Endodermal cell (in vitro differentiated cells): Measurements from ENCODE around the gene PDCL2. TPM values are rescaled to one million over a fixed set of nuclear protein-coding genes. Genes with fewer than 3 reads are reported as not detected.

Source experiments
- DNase-seq: peaks from one replicate; pipeline ENCODE4 v3.0.0-alpha.2; 2017
- H3K27ac ChIP-seq: 2 replicates; pipeline ENCODE4 v1.5.1; 2013; ENCODE audit warnings: mild to moderate bottlenecking, low read depth, low read length, moderate library complexity
- H3K27me3 ChIP-seq: 2 replicates; pipeline ENCODE4 v1.6.1; 2013; ENCODE audit warnings: mild to moderate bottlenecking, low read length, moderate library complexity; ENCODE audit not compliant: insufficient read depth, control insufficient read depth, poor library complexity, severe bottlenecking
- H3K36me3 ChIP-seq: 2 replicates; pipeline ENCODE4 v1.7.0; 2013; ENCODE audit warnings: mild to moderate bottlenecking, low read length, moderate library complexity; ENCODE audit not compliant: control insufficient read depth, insufficient read depth
- H3K4me1 ChIP-seq: one replicate; pipeline ENCODE4 v1.7.0; 2013; ENCODE audit warnings: low read length; ENCODE audit not compliant: control insufficient read depth, insufficient read depth
- H3K4me3 ChIP-seq: 2 replicates; pipeline ENCODE4 v1.5.1; 2013; ENCODE audit warnings: mild to moderate bottlenecking, low read length, moderate library complexity
- H3K9ac ChIP-seq: 2 replicates; pipeline ENCODE4 v1.6.1; 2013; ENCODE audit warnings: mild to moderate bottlenecking, low read length, moderate library complexity; ENCODE audit not compliant: poor library complexity, severe bottlenecking; ENCODE audit errors: extremely low read depth
- H3K9me3 ChIP-seq: 2 replicates; pipeline ENCODE4 v1.6.1; 2013; ENCODE audit warnings: mild to moderate bottlenecking, low read length, moderate library complexity; ENCODE audit not compliant: control insufficient read depth
- H3K27ac Mint-ChIP-seq: 2 replicates; pipeline ENCODE4 v1.8.0; 2020; ENCODE audit warnings: mixed read lengths
- H3K27me3 Mint-ChIP-seq: 2 replicates; pipeline ENCODE4 v1.8.0; 2021; ENCODE audit warnings: mild to moderate bottlenecking, mixed read lengths; ENCODE audit not compliant: insufficient read depth
- H3K36me3 Mint-ChIP-seq: 2 replicates; pipeline ENCODE4 v1.8.0; 2020; ENCODE audit warnings: low read depth, mixed read lengths
- H3K4me1 Mint-ChIP-seq: 2 replicates; pipeline ENCODE4 v1.8.0; 2020; ENCODE audit warnings: mixed read lengths
- H3K4me3 Mint-ChIP-seq: 2 replicates; pipeline ENCODE4 v1.8.0; 2020; ENCODE audit warnings: mild to moderate bottlenecking, moderate library complexity, mixed read lengths
- H3K9me3 Mint-ChIP-seq: 2 replicates; pipeline ENCODE4 v1.8.0; 2020; ENCODE audit warnings: mild to moderate bottlenecking, mixed read lengths
- CTCF ChIP-seq: fragments of 200-600 bp; sonication (generic); conservative IDR thresholded peaks from 2 replicates; pipeline ENCODE4 v1.5.0; 2021; ENCODE audit warnings: antibody characterized with exemption, mild to moderate bottlenecking
- WGBS, 2 experiments: methylation state at CpG; one replicate each; pipeline versions ENCODE4 v1.1.5 to v1.1.7; 2013; ENCODE audit warnings: missing lambda C conversion rate in 2 of 2, mixed read lengths in 1 of 2; ENCODE audit not compliant: insufficient coverage in 1 of 2, insufficient read length in 1 of 2; 5-methylcytosine and 5-hydroxymethylcytosine counted together
- total RNA-seq, 2 donors: library from RNA; stranded (reverse); fragmentation: NEBNext Ultra II Directional in 1 of 2; extraction: Animal tissue kit (Norgen Biotek cat#: 25700) in 1 of 2; gene quantifications; 2 replicates in 1 of 2; 3 replicates in 1 of 2; pipeline ENCODE4 v1.2.1, GENCODE V29; 2021

PDCL2 gene
- total RNA-seq, 2 donors from 2014 or later, result not detected

GRCh38 chr4:55617587-55618197 is 25.6 kb upstream of the PDCL2 start:
- no peak overlapping the region for H3K27ac ChIP-seq
- peaks cover 2% of the 10 kb centered on the region for H3K27me3 Mint-ChIP-seq
- no peaks in the 10 kb centered on the region for H3K9me3 ChIP-seq
- H3K4me3 Mint-ChIP-seq, result no peak overlapping the region
- no peak overlapping the region for H3K4me3 ChIP-seq
- WGBS, 2 experiments, result 93 to 100% methylated on average over 1 of the region's 1 CpG
- no peak for DNase-seq
- H3K27me3 ChIP-seq, result no peaks in the 10 kb centered on the region
- no peaks in the 10 kb centered on the region for H3K36me3 Mint-ChIP-seq
- TF ChIP-seq CTCF, result no peak
- peaks cover 9% of the 10 kb centered on the region for H3K9me3 Mint-ChIP-seq
- H3K4me1 Mint-ChIP-seq, result no peaks in the 10 kb centered on the region
- H3K9ac ChIP-seq, result no peak overlapping the region
- H3K4me1 ChIP-seq, result no peaks in the 10 kb centered on the region
- no peaks in the 10 kb centered on the region for H3K36me3 ChIP-seq
- H3K27ac Mint-ChIP-seq, result no peak overlapping the region

GRCh38 chr4:55615008-55615407 is 23.0 kb upstream of the PDCL2 start:
- Histone ChIP-seq H3K36me3 (no peaks in the 10 kb centered on the region), H3K9ac (no peak overlapping the region), H3K4me1 (no peaks in the 10 kb centered on the region), H3K4me3 (no peak overlapping the region), H3K9me3 (no peaks in the 10 kb centered on the region), H3K27me3 (no peaks in the 10 kb centered on the region), H3K27ac (no peak overlapping the region)
- Mint-ChIP-seq H3K27me3 (peaks cover 2% of the 10 kb centered on the region), H3K27ac (no peak overlapping the region), H3K4me1 (no peaks in the 10 kb centered on the region), H3K9me3 (peaks cover 9% of the 10 kb centered on the region), H3K36me3 (no peaks in the 10 kb centered on the region), H3K4me3 (no peak overlapping the region)
- DNase-seq, result no peak
- WGBS, 2 experiments, result 94 to 100% methylated on average over 1 to 3 of the region's 3 CpGs
- TF ChIP-seq CTCF, result no peak

GRCh38 chr4:55613621-55614020 is 21.6 kb upstream of the PDCL2 start:
- Histone ChIP-seq H3K36me3 (no peaks in the 10 kb centered on the region), H3K4me3 (no peak overlapping the region), H3K27me3 (no peaks in the 10 kb centered on the region), H3K4me1 (no peaks in the 10 kb centered on the region), H3K9me3 (no peaks in the 10 kb centered on the region), H3K27ac (no peak overlapping the region), H3K9ac (no peak overlapping the region)
- no peak overlapping the region for H3K27ac Mint-ChIP-seq
- 78% methylated on average over 3 of the region's 3 CpGs; no CpG with 5 or more reads in 1 of the 2 experiments for WGBS, 2 experiments
- no peaks in the 10 kb centered on the region for H3K4me1 Mint-ChIP-seq
- no peaks in the 10 kb centered on the region for H3K36me3 Mint-ChIP-seq
- TF ChIP-seq CTCF, result peak; percentile 45
- no peak overlapping the region for H3K4me3 Mint-ChIP-seq
- H3K27me3 Mint-ChIP-seq, result peaks cover 2% of the 10 kb centered on the region
- DNase-seq, result no peak
- peaks cover 5% of the 10 kb centered on the region for H3K9me3 Mint-ChIP-seq
